Measurements from ENCODE around the gene MYPN. TPM values are rescaled to one million over a fixed set of nuclear protein-coding genes. Genes with fewer than 3 reads are reported as not detected.

Gene MYPN
- total and polyA plus RNA-seq, 2 donors (not counting 1 experiment from before 2014, with no cell fraction given): not detected

DNA sequence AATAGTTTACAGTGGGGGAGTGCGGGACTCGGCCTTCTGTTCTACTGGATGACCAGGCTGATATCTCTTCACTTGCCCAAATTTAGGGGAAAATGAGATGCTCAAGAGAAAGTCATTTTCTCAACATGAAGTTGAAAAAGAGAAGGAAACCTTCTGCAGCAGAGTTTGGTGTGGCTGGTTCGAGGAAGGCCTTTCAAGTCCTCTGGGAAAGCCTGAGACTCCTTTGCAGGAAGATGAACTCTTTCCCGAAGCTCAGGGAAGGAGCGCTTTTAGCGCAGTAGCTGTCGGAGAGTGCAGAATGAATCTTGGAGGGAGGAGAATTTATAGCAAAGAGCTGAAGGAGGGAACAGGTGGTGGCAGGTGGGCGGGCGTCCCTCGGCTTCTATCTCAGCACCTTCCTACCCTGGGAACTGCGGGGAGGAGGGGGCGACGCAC, 122.5 kb downstream of the MYPN start, which contains the start of gene ATOH7:
Gene ATOH7 (minus strand): TSS at position 297 of the 435 bp plus-strand sequence. CDS start 436 bp downstream, outside the sequence.
- intact Hi-C loops (cut with micrococcal nuclease): loop anchor here (5.0 kb wide), 1 partner anchor 70 kb away; no protein-coding TSS in a partner anchor
- Histone ChIP-seq H3K27ac (ENCODE audit: low read length in 2 of 2) (no peak within 1 kb of the TSS), H3K4me1 (ENCODE audit: control insufficient read depth in 2 of 2, insufficient read depth in 2 of 2, low read length in 2 of 2) (peaks cover 10 to 12% of the 10 kb centered on the region in 2 donors), H3K79me2 (ENCODE audit: control insufficient read depth, insufficient read depth, low read length) (no peaks in the 10 kb centered on the region), H3K4me3 (ENCODE audit: control extremely low read depth in 1 of 5, extremely low read depth in 1 of 5, insufficient read depth in 1 of 5, low read depth in 2 of 5, low read length in 4 of 5) (peak within 1 kb of the TSS; percentile 41 to 71 (median 63)), H3K4me2 (replicated peaks; ENCODE audit: low read depth, low read length, poor library complexity, severe bottlenecking) (peak within 1 kb of the TSS; percentile 92), H3K27me3 (replicated peaks in 1 of 4; ENCODE audit: control extremely low read depth in 1 of 4, control insufficient read depth in 3 of 4, insufficient read depth in 4 of 4, low read length in 3 of 4) (peaks cover 0 to 31% (median 27%) of the 10 kb centered on the region in 4 experiments), H2AFZ (ENCODE audit: insufficient read depth, low read depth, low read length, poor library complexity, severe bottlenecking) (peak within 1 kb of the TSS; percentile 93), H4K20me1 (ENCODE audit: control insufficient read depth, insufficient read depth, low read length, poor library complexity, severe bottlenecking) (no peaks in the 10 kb centered on the region), H3K9me3 (ENCODE audit: control extremely low read depth in 1 of 3, control insufficient read depth in 2 of 3, insufficient read depth in 1 of 3, low read length in 2 of 3) (no peaks in the 10 kb centered on the region), H3K9ac (ENCODE audit: low read length) (peak within 1 kb of the TSS; percentile 78), H3K36me3 (replicated peaks in 1 of 2; ENCODE audit: control extremely low read depth in 1 of 2, control insufficient read depth in 1 of 2, extremely low read depth in 1 of 2, insufficient read depth in 2 of 2, low read length in 1 of 2) (no peaks in the 10 kb centered on the region)
- DNase-seq: no peak
- Mint-ChIP-seq H3K4me3 (peak within 1 kb of the TSS; percentile 77), H3K27me3 (peaks cover 41% of the 10 kb centered on the region), H3K27ac (no peak within 1 kb of the TSS), H3K4me1 (peaks cover 8% of the 10 kb centered on the region), H3K9me3 (ENCODE audit: insufficient read depth) (no peaks in the 10 kb centered on the region)
- ChIA-PET CTCF (interaction anchor here (1.1 to 2.8 kb wide), 2 partner anchors 19 to 70 kb away, joined by 5 to 12 read pairs; no protein-coding TSS in a partner anchor), POLR2A (no interaction called here)
- ATAC-seq (ENCODE audit: low read depth): no peak
- no peak for TF ChIP-seq EZH2 (IDR thresholded peaks at IDR 0.05; ENCODE audit: borderline replicate concordance, insufficient read depth, low read depth, low read length, poor library complexity, severe bottlenecking)
- TF ChIP-seq, protein P1, sequence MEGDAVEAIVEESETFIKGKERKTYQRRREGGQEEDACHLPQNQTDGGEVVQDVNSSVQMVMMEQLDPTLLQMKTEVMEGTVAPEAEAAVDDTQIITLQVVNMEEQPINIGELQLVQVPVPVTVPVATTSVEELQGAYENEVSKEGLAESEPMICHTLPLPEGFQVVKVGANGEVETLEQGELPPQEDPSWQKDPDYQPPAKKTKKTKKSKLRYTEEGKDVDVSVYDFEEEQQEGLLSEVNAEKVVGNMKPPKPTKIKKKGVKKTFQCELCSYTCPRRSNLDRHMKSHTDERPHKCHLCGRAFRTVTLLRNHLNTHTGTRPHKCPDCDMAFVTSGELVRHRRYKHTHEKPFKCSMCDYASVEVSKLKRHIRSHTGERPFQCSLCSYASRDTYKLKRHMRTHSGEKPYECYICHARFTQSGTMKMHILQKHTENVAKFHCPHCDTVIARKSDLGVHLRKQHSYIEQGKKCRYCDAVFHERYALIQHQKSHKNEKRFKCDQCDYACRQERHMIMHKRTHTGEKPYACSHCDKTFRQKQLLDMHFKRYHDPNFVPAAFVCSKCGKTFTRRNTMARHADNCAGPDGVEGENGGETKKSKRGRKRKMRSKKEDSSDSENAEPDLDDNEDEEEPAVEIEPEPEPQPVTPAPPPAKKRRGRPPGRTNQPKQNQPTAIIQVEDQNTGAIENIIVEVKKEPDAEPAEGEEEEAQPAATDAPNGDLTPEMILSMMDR (IDR thresholded peaks at IDR 0.05): no peak
- WGBS (ENCODE audit: insufficient coverage): 82% methylated on average over 5 of the region's 13 CpGs

GRCh38 chr10:68233046-68233445, 123.8 kb downstream of the MYPN start:
- no peak for DNase-seq
- H3K4me3 Mint-ChIP-seq: no peak overlapping the region
- H3K4me1 ChIP-seq (ENCODE audit: control insufficient read depth in 2 of 2, insufficient read depth in 2 of 2, low read length in 2 of 2): peaks cover 10 to 12% of the 10 kb centered on the region in 2 donors
- H3K9ac ChIP-seq (ENCODE audit: low read length): no peak overlapping the region
- H3K27ac Mint-ChIP-seq: no peak overlapping the region
- no peak for ATAC-seq (ENCODE audit: low read depth)
- no peak overlapping the region for H3K27ac ChIP-seq (ENCODE audit: low read length in 2 of 2)
- H3K4me3 ChIP-seq (ENCODE audit: control extremely low read depth in 1 of 5, extremely low read depth in 1 of 5, insufficient read depth in 1 of 5, low read depth in 2 of 5, low read length in 4 of 5): no peak overlapping the region
- no CpG with 5 or more reads among the region's 3 CpGs for WGBS (ENCODE audit: insufficient coverage)
- intact Hi-C loops (cut with micrococcal nuclease): loop anchor here (5.0 kb wide), 1 partner anchor 69 kb away; no protein-coding TSS in a partner anchor
- H3K27me3 Mint-ChIP-seq: peaks cover 36% of the 10 kb centered on the region
- no peaks in the 10 kb centered on the region for H4K20me1 ChIP-seq (ENCODE audit: control insufficient read depth, insufficient read depth, low read length, poor library complexity, severe bottlenecking)
- H3K79me2 ChIP-seq (ENCODE audit: control insufficient read depth, insufficient read depth, low read length): no peaks in the 10 kb centered on the region
- peaks cover 0 to 31% (median 27%) of the 10 kb centered on the region in 4 experiments for H3K27me3 ChIP-seq (replicated peaks in 1 of 4; ENCODE audit: control extremely low read depth in 1 of 4, control insufficient read depth in 3 of 4, insufficient read depth in 4 of 4, low read length in 3 of 4)
- POLR2A ChIA-PET: no interaction called here
- H3K4me1 Mint-ChIP-seq: peaks cover 8% of the 10 kb centered on the region
- no peak overlapping the region for H2AFZ ChIP-seq (ENCODE audit: insufficient read depth, low read depth, low read length, poor library complexity, severe bottlenecking)
- CTCF ChIA-PET: no interaction called here
- no peaks in the 10 kb centered on the region for H3K9me3 Mint-ChIP-seq (ENCODE audit: insufficient read depth)
- H3K9me3 ChIP-seq (ENCODE audit: control extremely low read depth in 1 of 3, control insufficient read depth in 2 of 3, insufficient read depth in 1 of 3, low read length in 2 of 3): no peaks in the 10 kb centered on the region
- no peak overlapping the region for H3K4me2 ChIP-seq (replicated peaks; ENCODE audit: low read depth, low read length, poor library complexity, severe bottlenecking)
- no peak for TF ChIP-seq EZH2 (IDR thresholded peaks at IDR 0.05; ENCODE audit: borderline replicate concordance, insufficient read depth, low read depth, low read length, poor library complexity, severe bottlenecking)
- TF ChIP-seq, protein P1 (IDR thresholded peaks at IDR 0.05): no peak
- no peaks in the 10 kb centered on the region for H3K36me3 ChIP-seq (replicated peaks in 1 of 2; ENCODE audit: control extremely low read depth in 1 of 2, control insufficient read depth in 1 of 2, extremely low read depth in 1 of 2, insufficient read depth in 2 of 2, low read length in 1 of 2)

Data from B cell (primary cell).